ENCODE results near the gene GASK1A.

DNA sequence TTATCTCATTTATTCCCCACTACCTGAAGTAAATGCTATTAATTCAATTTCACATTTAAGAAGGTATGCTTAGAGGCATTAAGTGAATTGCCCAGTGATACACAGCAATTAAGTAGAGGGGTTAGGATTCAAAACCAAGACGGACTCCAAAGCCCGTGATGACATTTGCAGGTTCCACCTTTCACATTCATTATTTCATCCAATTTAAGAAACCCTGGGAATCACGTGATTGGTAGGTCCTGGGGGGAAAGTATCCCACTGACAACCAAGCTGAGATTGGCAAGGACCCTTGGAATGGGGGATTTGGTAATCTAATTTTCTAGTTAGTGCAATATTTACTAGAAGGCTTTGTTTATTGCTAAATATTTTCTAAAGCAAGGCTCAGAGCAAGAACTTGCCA lies 124.9 kb downstream of the GASK1A start:
- TF ChIP-seq, protein P1, sequence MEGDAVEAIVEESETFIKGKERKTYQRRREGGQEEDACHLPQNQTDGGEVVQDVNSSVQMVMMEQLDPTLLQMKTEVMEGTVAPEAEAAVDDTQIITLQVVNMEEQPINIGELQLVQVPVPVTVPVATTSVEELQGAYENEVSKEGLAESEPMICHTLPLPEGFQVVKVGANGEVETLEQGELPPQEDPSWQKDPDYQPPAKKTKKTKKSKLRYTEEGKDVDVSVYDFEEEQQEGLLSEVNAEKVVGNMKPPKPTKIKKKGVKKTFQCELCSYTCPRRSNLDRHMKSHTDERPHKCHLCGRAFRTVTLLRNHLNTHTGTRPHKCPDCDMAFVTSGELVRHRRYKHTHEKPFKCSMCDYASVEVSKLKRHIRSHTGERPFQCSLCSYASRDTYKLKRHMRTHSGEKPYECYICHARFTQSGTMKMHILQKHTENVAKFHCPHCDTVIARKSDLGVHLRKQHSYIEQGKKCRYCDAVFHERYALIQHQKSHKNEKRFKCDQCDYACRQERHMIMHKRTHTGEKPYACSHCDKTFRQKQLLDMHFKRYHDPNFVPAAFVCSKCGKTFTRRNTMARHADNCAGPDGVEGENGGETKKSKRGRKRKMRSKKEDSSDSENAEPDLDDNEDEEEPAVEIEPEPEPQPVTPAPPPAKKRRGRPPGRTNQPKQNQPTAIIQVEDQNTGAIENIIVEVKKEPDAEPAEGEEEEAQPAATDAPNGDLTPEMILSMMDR (IDR thresholded peaks at IDR 0.05): no peak
- TF ChIP-seq POLR2A (IDR thresholded peaks at IDR 0.05): no peak

Measured in heart left ventricle (tissue), 13 donors.